Mesodermal cell (in vitro differentiated cells): ENCODE measurements around the gene ABLIM3.

Source experiments
- H3K27ac ChIP-seq: 2 replicates; pipeline ENCODE4 v1.7.0; 2013; ENCODE audit warnings: mild to moderate bottlenecking, low read depth, low read length, moderate library complexity; ENCODE audit not compliant: severe bottlenecking
- H3K36me3 ChIP-seq: 2 replicates; pipeline ENCODE4 v1.7.1; 2013; ENCODE audit warnings: mild to moderate bottlenecking, low read length, moderate library complexity; ENCODE audit not compliant: control insufficient read depth, insufficient read depth
- H3K4me1 ChIP-seq: one replicate; pipeline ENCODE4 v1.7.1; 2013; ENCODE audit warnings: mild to moderate bottlenecking, low read length; ENCODE audit not compliant: insufficient read depth, control insufficient read depth, poor library complexity, severe bottlenecking
- H3K4me3 ChIP-seq: 2 replicates; pipeline ENCODE4 v1.7.0; 2013; ENCODE audit warnings: low read length, control low read depth, mild to moderate bottlenecking; ENCODE audit not compliant: insufficient read depth, poor library complexity, severe bottlenecking; ENCODE audit errors: extremely low read depth
- H3K9me3 ChIP-seq: 2 replicates; pipeline ENCODE4 v1.7.1; 2013; ENCODE audit warnings: mild to moderate bottlenecking, low read length, moderate library complexity; ENCODE audit not compliant: control insufficient read depth
- WGBS, 2 experiments: methylation state at CpG; one replicate each; pipeline ENCODE4 v1.1.5; 2013; ENCODE audit warnings: missing lambda C conversion rate in 2 of 2; ENCODE audit not compliant: insufficient coverage in 2 of 2; 5-methylcytosine and 5-hydroxymethylcytosine counted together

ABLIM3 gene

GRCh38 chr5:149219584-149219983, 78.3 kb downstream of the ABLIM3 start:
- Histone ChIP-seq H3K27ac (no peak overlapping the region), H3K9me3 (no peaks in the 10 kb centered on the region), H3K4me3 (no peak overlapping the region), H3K4me1 (peaks cover 3% of the 10 kb centered on the region), H3K36me3 (no peaks in the 10 kb centered on the region)
- 78 to 83% methylated on average over 1 of the region's 1 CpG for WGBS, 2 experiments

- H3K36me3 ChIP-seq: no peaks in the 10 kb centered on the region
- H3K27ac ChIP-seq: no peak overlapping the region
- WGBS, 2 experiments: 73 to 100% methylated on average over 2 of the region's 2 CpGs
- H3K9me3 ChIP-seq: no peaks in the 10 kb centered on the region
- no peak overlapping the region for H3K4me3 ChIP-seq
- H3K4me1 ChIP-seq: peaks cover 2% of the 10 kb centered on the region
Measured at GRCh38 chr5:149220750-149221149, 79.5 kb downstream of the ABLIM3 start.

GRCh38 chr5:149221326-149221725, 80.0 kb downstream of the ABLIM3 start:
- WGBS, 2 experiments: 86% methylated on average over 1 of the region's 1 CpG; no CpG with 5 or more reads in 1 of the 2 experiments
- no peak overlapping the region for H3K27ac ChIP-seq

GRCh38 chr5:149221731-149222342, 80.5 kb downstream of the ABLIM3 start:
- Histone ChIP-seq H3K36me3 (no peaks in the 10 kb centered on the region), H3K9me3 (no peaks in the 10 kb centered on the region), H3K4me3 (no peak overlapping the region), H3K4me1 (peaks cover 1% of the 10 kb centered on the region), H3K27ac (no peak overlapping the region)
- 79 to 100% methylated on average over 1 to 2 of the region's 4 CpGs for WGBS, 2 experiments

More at GRCh38 chr5:149221326-149221725, 80.0 kb downstream of the ABLIM3 start:
- H3K4me3 ChIP-seq: no peak overlapping the region
- no peaks in the 10 kb centered on the region for H3K9me3 ChIP-seq
- no peaks in the 10 kb centered on the region for H3K4me1 ChIP-seq
- no peaks in the 10 kb centered on the region for H3K36me3 ChIP-seq

GRCh38 chr5:149223081-149223848, 82.0 kb downstream of the ABLIM3 start:
- WGBS, 2 experiments: 86 to 95% methylated on average over 7 to 9 of the region's 11 CpGs
- no peaks in the 10 kb centered on the region for H3K9me3 ChIP-seq
- peaks cover 9% of the 10 kb centered on the region for H3K4me1 ChIP-seq
- no peak overlapping the region for H3K4me3 ChIP-seq
- no peak overlapping the region for H3K27ac ChIP-seq
- H3K36me3 ChIP-seq: no peaks in the 10 kb centered on the region

- Histone ChIP-seq H3K4me1 (peaks cover 16% of the 10 kb centered on the region), H3K9me3 (no peaks in the 10 kb centered on the region), H3K4me3 (no peak overlapping the region), H3K36me3 (no peaks in the 10 kb centered on the region), H3K27ac (no peak overlapping the region)
- WGBS, 2 experiments: 90 to 91% methylated on average over 3 to 4 of the region's 5 CpGs
Measured at GRCh38 chr5:149224282-149224681, 83.0 kb downstream of the ABLIM3 start.

GRCh38 chr5:149227168-149227826, 86.0 kb downstream of the ABLIM3 start:
- H3K9me3 ChIP-seq: no peaks in the 10 kb centered on the region
- H3K36me3 ChIP-seq: no peaks in the 10 kb centered on the region
- no peak overlapping the region for H3K27ac ChIP-seq
- H3K4me1 ChIP-seq: peaks cover 16% of the 10 kb centered on the region
- no peak overlapping the region for H3K4me3 ChIP-seq
- no CpG with 5 or more reads among the region's 2 CpGs for WGBS, 2 experiments

- Histone ChIP-seq H3K27ac (no peak overlapping the region), H3K9me3 (no peaks in the 10 kb centered on the region), H3K36me3 (no peaks in the 10 kb centered on the region), H3K4me1 (peaks cover 16% of the 10 kb centered on the region), H3K4me3 (no peak overlapping the region)
- WGBS, 2 experiments: 46 to 47% methylated on average over 3 to 4 of the region's 5 CpGs
Measured at GRCh38 chr5:149228618-149229297, 87.5 kb downstream of the ABLIM3 start.

- H3K9me3 ChIP-seq: no peaks in the 10 kb centered on the region
- WGBS, 2 experiments: no CpG with 5 or more reads among the region's 6 CpGs
- H3K4me1 ChIP-seq: peaks cover 16% of the 10 kb centered on the region
- no peaks in the 10 kb centered on the region for H3K36me3 ChIP-seq
- H3K4me3 ChIP-seq: no peak overlapping the region
- no peak overlapping the region for H3K27ac ChIP-seq
Measured at GRCh38 chr5:149229298-149229937, 88.1 kb downstream of the ABLIM3 start.

GRCh38 chr5:149235841-149236240, 94.5 kb downstream of the ABLIM3 start:
- Histone ChIP-seq H3K4me1 (no peaks in the 10 kb centered on the region), H3K27ac (no peak overlapping the region), H3K9me3 (no peaks in the 10 kb centered on the region), H3K36me3 (no peaks in the 10 kb centered on the region), H3K4me3 (no peak overlapping the region)
